Activated CD4-positive, CD25-positive, alpha-beta regulatory T cell treated with anti-CD3 and anti-CD28 coated beads, Interleukin-2, amount 50 U/mL, for 16 hours (primary cell): ENCODE data around the gene CST2.
"Not testable (repeated sequence)": the region's sequence is repeated elsewhere in the genome, so short reads cannot be mapped to it uniquely, and the experiment has no call there.

Experiments
- DNase-seq: peaks from one replicate; pipeline ENCODE4 v3.0.0-alpha.2; 2020; ENCODE audit warnings: low read depth, low spot score

CST2 gene

GRCh38 chr20:23826541-23827021 lies at the start of gene CST2:
CST2 (minus strand) TSS chr20:23826729; CDS start chr20:23826660, 69 bp downstream.
- DNase-seq: no peak

- DNase-seq: no peak
Observed at GRCh38 chr20:23875606-23876237, 49.2 kb upstream of the CST2 start.

GRCh38 chr20:23874747-23875146 lies 48.2 kb upstream of the CST2 start:
- no peak for DNase-seq

- DNase-seq: no peak
Observed at GRCh38 chr20:23873370-23874015, 47.0 kb upstream of the CST2 start.

- DNase-seq: no peak
Observed at GRCh38 chr20:23872065-23872464, 45.5 kb upstream of the CST2 start.

GRCh38 chr20:23870461-23870860 lies 43.9 kb upstream of the CST2 start:
- no peak for DNase-seq

- no peak for DNase-seq
Observed at GRCh38 chr20:23869520-23869919, 43.0 kb upstream of the CST2 start.

GRCh38 chr20:23868321-23868720 lies 41.8 kb upstream of the CST2 start:
- no peak for DNase-seq

GRCh38 chr20:23867152-23867776 lies 40.7 kb upstream of the CST2 start:
- DNase-seq: no peak

- DNase-seq: not testable (repeated sequence)
Observed at GRCh38 chr20:23860771-23861170, 34.2 kb upstream of the CST2 start.

GRCh38 chr20:23857962-23858595 lies 31.6 kb upstream of the CST2 start:
- DNase-seq: no peak

- DNase-seq: no peak
Observed at GRCh38 chr20:23856736-23857135, 30.2 kb upstream of the CST2 start.

- no peak for DNase-seq
Observed at GRCh38 chr20:23856226-23856625, 29.7 kb upstream of the CST2 start.

- DNase-seq: no peak
Observed at GRCh38 chr20:23841693-23842092, 15.2 kb upstream of the CST2 start.

GRCh38 chr20:23835716-23836115 lies 9.2 kb upstream of the CST2 start:
- no peak for DNase-seq

- no peak for DNase-seq
Observed at GRCh38 chr20:23832775-23833513, 6.4 kb upstream of the CST2 start.

GRCh38 chr20:23831961-23832360 lies 5.4 kb upstream of the CST2 start:
- not testable (repeated sequence) for DNase-seq

- no peak for DNase-seq
Observed at GRCh38 chr20:23823621-23824324, 2.8 kb downstream of the CST2 start.

- DNase-seq: no peak
Observed at GRCh38 chr20:23823111-23823510, 3.4 kb downstream of the CST2 start.

- no peak for DNase-seq
Observed at GRCh38 chr20:23820493-23820892, 6.0 kb downstream of the CST2 start.

GRCh38 chr20:23811559-23811958 lies 15.0 kb downstream of the CST2 start:
- not testable (repeated sequence) for DNase-seq
